Keratinocyte (primary cell): ENCODE data around the gene SNCA. TPM values are rescaled to one million over a fixed set of nuclear protein-coding genes. Genes with fewer than 3 reads are reported as not detected.
A peak's percentile ranks its signal among the peaks of the same experiment; 100 is the strongest.

Experiments
- DNase-seq: peaks from one replicate; pipeline ENCODE4 v3.0.0-alpha.2; 2011; ENCODE audit warnings: low read depth, missing footprints, low spot score
- FAIRE-seq: peaks from 2 replicates; lab custom pipeline; 2011; peaks lifted over from hg19 to GRCh38; lab: Jason Lieb, UNC
- H2AFZ ChIP-seq: 2 replicates; pipeline ENCODE4 v1.6.0; 2012; ENCODE audit warnings: low read length, control low read depth, inconsistent platforms; ENCODE audit not compliant: control insufficient read depth
- H3K27ac ChIP-seq: 2 replicates; pipeline ENCODE4 v1.5.1; 2011; ENCODE audit warnings: low read length; ENCODE audit not compliant: control insufficient read depth, insufficient read depth
- H3K27me3 ChIP-seq: 3 replicates; pipeline ENCODE4 v1.6.0; 2011; ENCODE audit warnings: low read length; ENCODE audit not compliant: control insufficient read depth, insufficient read depth; ENCODE audit errors: extremely low read depth
- H3K36me3 ChIP-seq, 2 experiments: 2 replicates in 1 of 2; 3 replicates in 1 of 2; pipeline ENCODE4 v1.5.1; 2011; ENCODE audit warnings: low read length in 2 of 2, mild to moderate bottlenecking in 1 of 2; ENCODE audit not compliant: control insufficient read depth in 2 of 2, insufficient read depth in 2 of 2; ENCODE audit errors: extremely low read depth in 1 of 2
- H3K4me1 ChIP-seq: 3 replicates; pipeline ENCODE4 v1.5.1; 2011; ENCODE audit warnings: low read length; ENCODE audit not compliant: control insufficient read depth, insufficient read depth; ENCODE audit errors: extremely low read depth
- H3K4me2 ChIP-seq: 3 replicates; pipeline ENCODE4 v1.6.0; 2011; ENCODE audit warnings: low read depth, low read length; ENCODE audit not compliant: control insufficient read depth, insufficient read depth; ENCODE audit errors: extremely low read depth
- H3K4me3 ChIP-seq, 3 experiments: fragments of 200-600 bp in 1 of 3; sonication (generic) in 1 of 3; 2 replicates in 2 of 3; 3 replicates in 1 of 3; pipeline ENCODE4 v1.5.1; 2011 to 2016; ENCODE audit warnings: low read length in 3 of 3, mild to moderate bottlenecking in 3 of 3, control low read depth in 2 of 3, inconsistent platforms in 1 of 3, low read depth in 1 of 3, mixed read lengths in 1 of 3, mixed run types in 1 of 3, moderate library complexity in 1 of 3; ENCODE audit not compliant: control insufficient read depth in 2 of 3, insufficient read depth in 2 of 3; ENCODE audit errors: extremely low read depth in 1 of 3
- H3K79me2 ChIP-seq: 2 replicates; pipeline ENCODE4 v1.6.0; 2012; ENCODE audit warnings: low read length; ENCODE audit not compliant: control insufficient read depth, insufficient read depth
- H3K9ac ChIP-seq: 3 replicates; pipeline ENCODE4 v1.6.0; 2011; ENCODE audit warnings: low read length; ENCODE audit not compliant: control insufficient read depth, insufficient read depth; ENCODE audit errors: extremely low read depth
- H3K9me1 ChIP-seq: 3 replicates; pipeline ENCODE4 v1.6.0; 2011; ENCODE audit warnings: low read length; ENCODE audit not compliant: control insufficient read depth, insufficient read depth; ENCODE audit errors: extremely low read depth
- H3K9me3 ChIP-seq: 2 replicates; pipeline ENCODE4 v1.5.1; 2012; ENCODE audit warnings: low read depth, low read length; ENCODE audit not compliant: control insufficient read depth
- H4K20me1 ChIP-seq: 3 replicates; pipeline ENCODE4 v1.6.0; 2011; ENCODE audit warnings: low read length; ENCODE audit not compliant: control insufficient read depth, insufficient read depth; ENCODE audit errors: extremely low read depth
- CTCF ChIP-seq, 3 experiments: IDR thresholded peaks in 1 of 3; conservative IDR thresholded peaks in 1 of 3; optimal IDR thresholded peaks in 1 of 3; 2 replicates in 2 of 3; 3 replicates in 1 of 3; pipeline versions ENCODE3 to v1.5.1; 2011; ENCODE audit warnings: low read length in 3 of 3, mild to moderate bottlenecking in 3 of 3, moderate library complexity in 2 of 3, control low read depth in 1 of 3, inconsistent platforms in 1 of 3; ENCODE audit not compliant: insufficient read depth in 2 of 3; ENCODE audit errors: extremely low read depth in 1 of 3
- EZH2 ChIP-seq: IDR thresholded peaks from one replicate; pipeline ENCODE4 v1.6.1; 2012; ENCODE audit warnings: inconsistent platforms, mild to moderate bottlenecking, low read length, moderate library complexity
- dilution Hi-C: fragments of 300-500 bp; cut with MboI; formaldehyde crosslinking; loops from one replicate; pipeline ENCODE4 v1.7.0; 2020; ENCODE audit warnings: low sequenced_read_pairs; ENCODE audit not compliant: extremely low pct_ligation_motif_present
- polyA plus RNA-seq, 5 experiments: library from polyadenylated mRNA; depleted of rRNA in 3 of 5; stranded (reverse) in 3 of 5; stranded (forward) in 1 of 5; unstranded in 1 of 5; fragments of >200 nt; gene quantifications; 1 replicate in 1 of 5; 2 replicates in 3 of 5; 3 replicates in 1 of 5; pipeline versions ENCODE4 v1.2.1 to v1.2.3, GENCODE V29; 2011 to 2012; ENCODE audit warnings: missing spikeins in 2 of 5, low read depth in 1 of 5, low replicate concordance in 1 of 5

The SNCA gene
- polyA plus RNA-seq, 1 donor (not counting 4 experiments of a cell fraction or from before 2014, with no cell fraction given), result 61.3 TPM

GRCh38 chr4:89737888-89738287 is 99.1 kb downstream of the SNCA start:
- Histone ChIP-seq H3K9me3 (no peaks in the 10 kb centered on the region), H2AFZ (no peak overlapping the region), H4K20me1 (no peaks in the 10 kb centered on the region), H3K4me1 (peaks cover 7% of the 10 kb centered on the region), H3K27ac (no peak overlapping the region), H3K4me3 (no peak overlapping the region), H3K27me3 (no peaks in the 10 kb centered on the region), H3K9ac (no peak overlapping the region), H3K79me2 (no peaks in the 10 kb centered on the region), H3K36me3 (no peaks in the 10 kb centered on the region), H3K9me1 (no peaks in the 10 kb centered on the region), H3K4me2 (no peak overlapping the region)
- FAIRE-seq, result peak; percentile 67
- no peak for DNase-seq
- dilution Hi-C loops, result no loop called here
- TF ChIP-seq CTCF (optimal IDR thresholded peaks at IDR 0.05 in 1 of 3, IDR thresholded peaks at IDR 0.05 in 1 of 3, conservative IDR thresholded peaks at IDR 0.05 in 1 of 3; ENCODE audit: extremely low read depth in 1 of 3, insufficient read depth in 2 of 3, low read length in 3 of 3) (no peak), EZH2 (no peak)

- Histone ChIP-seq H3K27me3 (no peaks in the 10 kb centered on the region), H3K9ac (no peak overlapping the region), H3K4me3 (no peak overlapping the region), H3K4me2 (no peak overlapping the region), H2AFZ (no peak overlapping the region), H4K20me1 (no peaks in the 10 kb centered on the region), H3K79me2 (no peaks in the 10 kb centered on the region), H3K36me3 (no peaks in the 10 kb centered on the region), H3K4me1 (peaks cover 7% of the 10 kb centered on the region), H3K9me1 (no peaks in the 10 kb centered on the region), H3K27ac (no peak overlapping the region), H3K9me3 (no peaks in the 10 kb centered on the region)
- DNase-seq (no peak), FAIRE-seq (no peak)
- no peak for TF ChIP-seq EZH2
- TF ChIP-seq CTCF (optimal IDR thresholded peaks at IDR 0.05 in 1 of 3, IDR thresholded peaks at IDR 0.05 in 1 of 3, conservative IDR thresholded peaks at IDR 0.05 in 1 of 3; ENCODE audit: extremely low read depth in 1 of 3, insufficient read depth in 2 of 3, low read length in 3 of 3), result no peak
- dilution Hi-C loops, result no loop called here
Observed at GRCh38 chr4:89733946-89734345, 103.0 kb downstream of the SNCA start.
